Measurements from ENCODE around the gene ZNF571.
A peak's percentile ranks its signal among the peaks of the same experiment; 100 is the strongest.

ZNF571 gene
- long read RNA-seq, donor 1, partial matches to known transcripts = 0 of 1 reads
- long read RNA-seq, donor 1, other reads (novel, unspliced or antisense) = 0 of 1 reads
- long read RNA-seq, donor 2, partial matches to known transcripts = 0 of 1 reads
- long read RNA-seq, donor 2, other reads (novel, unspliced or antisense) = 0 of 1 reads
- long read RNA-seq, donor 3, partial matches to known transcripts = 0 of 1 reads
- long read RNA-seq, donor 3, other reads (novel, unspliced or antisense) = 0 of 1 reads
- long read RNA-seq, donor 4, partial matches to known transcripts = 0 of 2 reads
- long read RNA-seq, donor 4, other reads (novel, unspliced or antisense) = 0 of 2 reads
- long read RNA-seq, donor 5, partial matches to known transcripts = 0 of 2 reads
- long read RNA-seq, donor 5, other reads (novel, unspliced or antisense) = 0 of 2 reads
- long read RNA-seq, donor 6, partial matches to known transcripts = 0 of 1 reads
- long read RNA-seq, donor 6, other reads (novel, unspliced or antisense) = 0 of 1 reads
- long read RNA-seq, donor 7 = 0 reads
- long read RNA-seq, donor 8, partial matches to known transcripts = 0 of 1 reads
- long read RNA-seq, donor 8, other reads (novel, unspliced or antisense) = 0 of 1 reads

DNA sequence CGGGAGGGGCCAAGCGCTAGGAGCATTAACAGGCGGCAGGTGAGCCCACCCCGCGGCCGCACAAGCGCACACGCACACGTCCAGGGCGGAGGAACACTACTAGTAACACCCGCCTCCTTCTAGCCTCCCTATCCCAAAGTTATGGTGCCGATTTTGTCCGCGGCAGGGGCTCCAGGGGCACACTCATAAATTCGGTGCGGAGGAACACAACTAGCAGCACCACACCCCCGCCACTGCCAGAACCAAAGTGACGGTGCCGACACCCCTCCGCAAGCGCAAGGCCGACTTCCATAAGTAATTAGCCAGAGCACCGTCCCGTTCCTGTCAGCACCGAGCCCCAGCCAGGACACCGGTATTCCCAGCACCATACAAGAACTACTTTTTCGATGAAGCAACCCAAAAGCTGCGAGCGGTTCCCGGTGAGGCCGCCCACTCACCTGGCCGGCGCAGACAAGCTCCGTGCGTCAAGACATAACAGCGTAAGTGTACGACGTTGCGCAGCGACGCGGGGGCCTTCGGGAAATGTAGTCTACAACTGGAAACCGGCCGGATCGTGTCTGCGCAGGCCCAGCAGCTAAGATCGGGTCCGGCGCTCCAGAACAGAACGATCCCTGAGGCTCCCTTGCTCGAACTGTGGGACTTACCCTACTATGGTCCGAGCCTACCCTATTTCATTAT lies at the start of gene ZNF571, which contains the start of gene ZNF540:
TSS of gene ZNF571 (minus strand) at position 489 of the 678 bp plus-strand sequence. CDS start 8,116 bp downstream, outside the sequence.
TSS of gene ZNF540 (plus strand) at position 573 of the 678 bp plus-strand sequence. CDS start 3,572 bp downstream, outside the sequence.
- DNase-seq = peak; percentile 96

DNA sequence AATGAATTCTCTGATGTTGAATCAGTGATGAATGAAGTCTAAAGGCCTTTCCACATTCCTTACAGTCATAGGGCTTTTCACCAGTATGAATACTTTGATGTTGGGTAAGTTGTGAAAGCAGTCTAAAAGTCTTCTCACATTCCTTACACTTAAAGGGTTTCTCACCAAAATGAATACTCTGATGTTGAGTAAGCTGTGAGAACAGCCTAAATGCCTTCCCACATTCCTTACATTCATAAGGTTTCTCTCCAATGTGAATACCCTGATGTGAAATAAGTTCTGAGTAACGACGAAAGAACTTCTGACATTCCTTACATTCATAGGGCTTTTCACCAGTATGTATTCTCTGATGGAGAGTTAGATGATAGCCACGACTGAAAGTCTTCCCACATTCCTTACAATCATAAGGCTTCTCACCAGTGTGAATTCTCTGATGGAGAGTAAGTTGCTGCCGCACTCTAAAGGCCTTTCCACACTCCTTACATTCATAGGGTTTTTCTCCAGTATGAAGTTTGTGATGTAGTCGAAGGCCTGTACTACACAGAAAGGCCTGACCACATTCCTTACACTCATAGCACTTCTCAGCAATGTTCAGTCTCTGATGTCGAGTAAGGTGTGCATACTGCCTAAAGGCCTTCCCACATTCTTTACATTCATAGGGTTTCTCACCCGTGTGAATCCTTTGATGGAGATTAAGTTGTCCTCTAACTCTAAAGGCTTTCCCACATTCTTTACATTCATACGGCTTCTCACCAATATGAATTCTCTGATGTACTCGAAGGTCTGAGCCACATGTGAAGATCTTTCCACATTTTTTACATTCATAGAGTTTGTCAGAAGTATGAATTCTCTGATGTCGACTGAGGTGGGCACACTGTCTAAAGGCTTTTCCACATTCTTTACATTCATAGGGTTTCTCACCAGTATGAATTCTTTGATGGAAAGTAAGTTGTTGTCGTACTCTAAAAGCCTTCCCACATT lies 40.8 kb upstream of the ZNF571 start:
- no peak for DNase-seq

DNA sequence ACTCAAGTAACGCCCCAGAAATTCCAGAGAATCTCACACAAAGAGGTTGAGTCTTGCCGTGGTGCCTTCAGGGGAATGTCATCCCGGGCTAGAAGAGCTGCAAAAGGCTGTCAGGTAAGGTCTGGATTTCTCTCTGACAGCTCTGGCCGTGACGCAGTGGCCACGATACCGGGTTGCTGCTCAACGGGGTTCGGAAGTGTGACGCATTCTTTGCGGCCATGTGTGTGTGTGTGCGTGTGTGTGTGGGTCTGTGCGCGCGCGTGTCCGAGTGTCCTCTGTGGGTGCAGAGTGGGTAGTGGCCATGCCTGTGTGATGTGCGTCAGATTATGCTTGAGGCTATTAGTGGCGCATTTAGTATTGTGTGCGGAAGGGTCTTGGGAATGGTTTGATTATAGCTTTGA lies 390 bp upstream of the ZNF571 start:
- DNase-seq = peak; percentile 89

DNA sequence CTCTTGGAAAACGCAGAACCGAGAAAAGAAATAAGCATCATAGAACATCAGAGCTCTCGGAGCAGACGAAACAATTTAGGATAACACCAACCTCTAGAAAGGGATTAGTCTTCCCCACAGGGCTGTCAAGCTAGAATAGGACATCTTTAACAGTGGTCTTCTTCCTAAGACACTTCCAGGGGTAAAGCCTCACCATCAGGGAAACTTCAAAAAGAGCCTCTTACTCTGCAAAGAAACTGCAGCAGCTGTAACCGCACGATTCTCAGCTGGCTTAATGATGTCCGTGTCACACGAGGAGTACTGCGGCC lies 642 bp downstream of the ZNF571 start:
- no peak for DNase-seq

DNA sequence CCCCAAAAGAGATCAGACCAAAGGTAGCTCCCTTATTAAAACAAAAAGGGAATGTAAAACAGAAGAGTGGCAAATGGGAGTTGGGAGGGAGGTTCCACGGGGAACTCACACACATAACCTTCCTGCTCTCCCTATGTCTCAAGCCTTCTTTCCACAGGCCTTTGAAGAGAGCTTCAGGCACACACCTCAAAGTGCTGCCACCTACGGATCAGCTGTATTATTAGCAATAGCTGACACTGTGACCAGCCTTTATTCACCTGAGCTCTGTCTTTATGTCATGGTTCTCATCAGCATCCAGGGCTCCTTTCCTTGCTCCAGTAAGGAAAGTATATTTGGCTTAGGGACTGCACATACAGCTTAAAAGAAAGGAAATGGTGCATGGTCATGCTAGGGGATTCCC lies 11.3 kb downstream of the ZNF571 start:
- DNase-seq = no peak

DNA sequence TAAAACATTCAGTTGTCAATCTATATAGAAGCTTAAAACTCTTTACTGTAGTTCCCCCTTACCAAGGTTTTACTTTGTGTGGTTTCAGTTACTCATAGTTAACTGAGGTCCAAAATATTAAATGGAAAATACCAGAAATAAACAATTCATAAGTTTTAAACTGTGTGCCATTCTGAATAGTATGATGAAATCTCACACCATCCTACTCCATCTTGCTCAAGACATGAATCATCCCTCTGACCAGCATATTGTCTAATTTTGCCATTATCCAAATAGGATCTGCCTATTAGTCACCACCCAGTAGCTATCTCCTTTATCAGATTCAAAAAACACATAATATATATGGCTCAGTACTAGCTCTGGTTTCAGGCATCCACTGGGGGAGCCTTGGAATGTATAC lies 22.4 kb downstream of the ZNF571 start:
- no peak for DNase-seq

DNA sequence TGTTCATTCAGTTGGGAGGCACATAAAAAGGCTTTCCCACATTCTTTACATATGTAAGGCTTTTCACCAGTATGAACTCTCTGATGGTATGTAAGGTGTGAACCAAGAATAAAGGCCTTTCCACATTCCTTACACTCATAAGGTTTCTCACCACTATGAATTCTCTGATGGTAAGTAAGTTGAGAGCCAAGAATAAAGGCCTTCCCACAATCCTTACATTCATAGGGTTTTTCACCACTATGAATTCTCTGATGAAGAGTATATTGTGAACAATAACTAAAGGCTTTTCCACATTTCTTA lies 29.3 kb downstream of the ZNF571 start:
- DNase-seq = no peak

DNA sequence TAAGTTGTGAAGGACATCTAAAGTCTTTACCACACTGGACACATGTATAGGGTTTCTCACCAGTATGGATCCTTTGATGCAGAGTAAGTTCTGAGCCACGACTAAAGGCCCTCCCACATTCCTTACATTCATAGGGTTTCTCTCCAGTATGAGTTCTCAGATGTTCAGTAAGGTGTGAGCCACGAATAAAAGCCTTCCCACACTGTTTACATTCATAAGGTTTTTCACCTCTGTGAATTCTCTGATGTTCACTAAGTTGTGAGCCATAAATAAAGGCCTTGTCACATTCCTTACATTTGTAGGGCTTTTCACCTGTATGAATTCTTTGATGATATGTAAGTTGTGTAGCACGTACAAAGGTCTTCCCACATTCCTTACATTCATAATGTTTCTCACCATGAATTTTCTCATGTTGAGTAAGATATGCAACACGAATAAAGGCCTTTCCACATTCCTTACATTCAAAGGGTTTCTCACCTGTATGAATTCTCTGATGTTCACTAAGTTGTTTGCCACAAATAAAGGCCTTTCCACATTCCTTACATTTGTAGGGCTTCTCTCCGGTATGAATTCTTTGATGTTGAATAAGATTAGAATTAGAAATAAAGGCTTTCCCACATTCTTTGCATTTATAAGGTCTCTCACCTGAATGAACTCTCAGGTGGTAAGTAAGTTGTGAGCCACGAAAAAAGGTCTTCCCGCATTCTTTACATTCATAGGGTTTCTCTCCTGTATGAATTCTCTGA lies 29.8 kb downstream of the ZNF571 start:
- DNase-seq = no peak

DNA sequence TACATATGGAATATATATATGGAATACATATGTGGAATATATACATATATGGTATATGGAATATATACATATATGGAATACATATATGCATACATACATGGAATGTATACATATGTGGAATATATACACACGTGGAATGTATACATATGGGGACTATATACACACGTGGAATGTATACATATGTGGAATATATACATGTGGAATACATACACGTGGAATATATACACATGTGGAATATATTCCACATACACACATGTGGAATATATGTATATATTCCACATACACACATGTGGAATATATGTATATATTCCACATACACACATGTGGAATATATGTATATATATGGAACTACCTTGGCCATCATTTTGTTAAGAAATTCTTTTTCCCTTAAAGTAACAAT lies 31.1 kb downstream of the ZNF571 start:
- DNase-seq = no peak

DNA sequence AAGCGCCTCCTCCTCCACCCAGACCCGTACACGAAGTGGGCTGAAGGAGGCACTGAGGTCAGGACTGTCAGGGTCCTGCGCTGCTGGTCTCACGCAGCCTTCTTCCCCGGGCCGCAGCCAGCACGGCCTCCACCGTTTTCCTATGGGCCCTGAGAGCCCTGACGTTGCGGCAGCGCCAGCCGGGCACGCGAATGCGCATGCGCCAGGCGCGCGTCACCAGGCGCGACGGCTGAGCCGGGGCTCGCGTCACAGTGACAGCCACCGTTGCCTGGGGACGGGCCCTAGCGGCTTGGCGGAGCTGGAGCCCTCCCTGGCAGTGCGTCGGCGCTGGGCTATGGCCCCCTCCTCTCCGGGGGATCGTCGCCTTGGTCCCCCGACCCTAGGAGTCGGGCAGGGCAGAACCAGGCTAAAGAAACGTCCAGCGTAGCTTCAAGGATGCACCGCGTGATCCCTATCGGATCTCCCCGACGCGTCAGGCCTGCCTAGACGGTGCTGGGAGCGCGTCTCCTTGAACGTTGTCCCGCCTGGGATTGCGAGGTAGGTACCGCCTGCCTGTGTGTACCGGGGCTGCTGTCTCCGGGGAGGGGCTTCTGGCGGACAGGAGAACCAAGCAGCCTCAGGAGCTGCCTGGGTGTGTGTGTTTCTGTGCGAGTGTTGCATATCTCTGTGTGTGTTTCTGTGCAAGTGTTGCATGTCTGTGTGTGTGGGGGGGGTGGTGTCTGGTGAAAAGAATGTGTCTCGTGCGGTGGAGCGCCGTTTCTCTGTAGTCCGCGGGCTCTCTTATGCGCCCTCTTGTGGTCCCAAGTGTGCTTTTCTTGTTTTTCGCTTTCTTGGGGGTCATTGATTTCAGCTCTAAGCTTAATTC lies 43.2 kb downstream of the ZNF571 start:
- DNase-seq = peak; percentile 87

DNA sequence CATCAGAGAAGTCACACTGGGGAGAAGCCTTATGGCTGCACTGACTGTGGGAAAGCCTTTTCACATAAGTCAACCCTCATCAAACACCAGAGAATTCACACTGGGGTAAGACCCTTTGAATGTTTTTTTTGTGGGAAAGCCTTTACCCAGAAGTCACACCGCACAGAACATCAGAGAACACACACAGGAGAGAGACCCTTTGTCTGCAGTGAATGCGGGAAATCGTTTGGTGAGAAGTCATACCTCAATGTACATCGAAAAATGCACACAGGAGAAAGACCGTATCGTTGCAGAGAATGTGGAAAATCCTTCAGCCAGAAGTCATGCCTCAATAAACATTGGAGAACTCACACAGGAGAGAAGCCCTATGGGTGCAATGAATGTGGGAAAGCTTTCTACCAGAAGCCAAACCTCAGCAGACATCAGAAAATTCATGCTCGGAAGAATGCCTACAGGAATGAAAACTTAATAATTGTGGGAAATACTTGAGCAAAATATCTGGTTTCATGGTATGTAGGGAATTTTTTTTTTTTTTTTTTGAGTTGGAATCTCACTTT lies 57.1 kb downstream of the ZNF571 start:
- DNase-seq = no peak

DNA sequence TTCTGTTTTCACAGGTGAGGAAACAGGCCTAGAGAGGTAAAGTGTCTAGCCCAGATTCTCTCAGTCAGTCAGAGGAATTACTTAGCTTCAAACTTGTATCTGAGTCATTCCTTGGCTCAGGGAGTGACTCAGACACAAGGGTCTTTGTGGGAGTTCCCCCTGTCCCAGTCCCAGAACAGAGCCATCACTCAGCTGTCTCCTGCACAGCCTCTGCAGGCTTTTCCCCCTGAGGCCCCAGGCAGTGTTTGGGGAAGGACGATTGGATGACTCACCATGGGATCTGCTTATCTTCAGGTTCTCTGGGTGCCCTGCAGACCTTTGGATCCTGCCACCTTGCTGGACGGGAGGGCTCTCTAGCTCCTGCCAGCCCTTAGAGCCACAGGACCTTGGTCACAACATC lies 74.7 kb downstream of the ZNF571 start:
- DNase-seq = no peak
